Measurements from ENCODE around the gene CCDC80. TPM values are rescaled to one million over a fixed set of nuclear protein-coding genes. Genes with fewer than 3 reads are reported as not detected.
A peak's percentile ranks its signal among the peaks of the same experiment; 100 is the strongest.

CCDC80 gene
- polyA plus RNA-seq, 2 donors, result 3.3 to 6.2 TPM

- H3K9me3 ChIP-seq (ENCODE audit: control insufficient read depth in 2 of 2, insufficient read depth in 1 of 2, low read depth in 1 of 2, low read length in 1 of 2), result no peaks in the 10 kb centered on the region
- no peaks in the 10 kb centered on the region for H3K27me3 ChIP-seq (ENCODE audit: control insufficient read depth in 1 of 2, insufficient read depth in 2 of 2, low read length in 2 of 2)
- no peaks in the 10 kb centered on the region for H3K4me1 ChIP-seq (ENCODE audit: control insufficient read depth in 2 of 2, insufficient read depth in 2 of 2, low read length in 1 of 2)
- peak overlapping the region; percentile 98 to 100 for H3K27ac ChIP-seq (ENCODE audit: low read depth in 2 of 2, low read length in 1 of 2)
- H3K4me3 ChIP-seq (ENCODE audit: low read depth in 1 of 2, low read length in 2 of 2), result peak overlapping the region; percentile 82 to 99
- WGBS, 2 donors, result 0 to 1% methylated on average over 28 to 29 of the region's 29 CpGs
- peaks cover 0 to 3% of the 10 kb centered on the region in 2 donors for H3K36me3 ChIP-seq (ENCODE audit: control insufficient read depth in 2 of 2, insufficient read depth in 2 of 2, low read length in 1 of 2)
Measured at GRCh38 chr3:112561484-112561733, 79.5 kb downstream of the CCDC80 start.

GRCh38 chr3:112560721-112561483 lies 80.0 kb downstream of the CCDC80 start:
- H3K27ac ChIP-seq (ENCODE audit: low read depth in 2 of 2, low read length in 1 of 2), result peak overlapping the region; percentile 98 to 100
- WGBS, 2 donors, result 0 to 1% methylated on average over 29 of the region's 29 CpGs
- H3K4me3 ChIP-seq (ENCODE audit: low read depth in 1 of 2, low read length in 2 of 2), result peak overlapping the region; percentile 82 to 99
- H3K27me3 ChIP-seq (ENCODE audit: control insufficient read depth in 1 of 2, insufficient read depth in 2 of 2, low read length in 2 of 2), result no peaks in the 10 kb centered on the region
- no peaks in the 10 kb centered on the region for H3K4me1 ChIP-seq (ENCODE audit: control insufficient read depth in 2 of 2, insufficient read depth in 2 of 2, low read length in 1 of 2)
- H3K36me3 ChIP-seq (ENCODE audit: control insufficient read depth in 2 of 2, insufficient read depth in 2 of 2, low read length in 1 of 2), result peaks cover 0 to 3% of the 10 kb centered on the region in 2 donors
- no peaks in the 10 kb centered on the region for H3K9me3 ChIP-seq (ENCODE audit: control insufficient read depth in 2 of 2, insufficient read depth in 1 of 2, low read depth in 1 of 2, low read length in 1 of 2)

- H3K4me3 ChIP-seq (ENCODE audit: low read depth in 1 of 2, low read length in 2 of 2), result peak overlapping the region in 1 of 2 donors; percentile 82
- no peaks in the 10 kb centered on the region for H3K4me1 ChIP-seq (ENCODE audit: control insufficient read depth in 2 of 2, insufficient read depth in 2 of 2, low read length in 1 of 2)
Measured at GRCh38 chr3:112560307-112560706, 80.6 kb downstream of the CCDC80 start.

GRCh38 chr3:112557976-112558375 lies 83.0 kb downstream of the CCDC80 start:
- Histone ChIP-seq H3K4me3 (ENCODE audit: low read depth in 1 of 2, low read length in 2 of 2) (no peak overlapping the region), H3K27me3 (ENCODE audit: control insufficient read depth in 1 of 2, insufficient read depth in 2 of 2, low read length in 2 of 2) (no peaks in the 10 kb centered on the region), H3K27ac (ENCODE audit: low read depth in 2 of 2, low read length in 1 of 2) (no peak overlapping the region), H3K4me1 (ENCODE audit: control insufficient read depth in 2 of 2, insufficient read depth in 2 of 2, low read length in 1 of 2) (no peaks in the 10 kb centered on the region), H3K9me3 (ENCODE audit: control insufficient read depth in 2 of 2, insufficient read depth in 1 of 2, low read depth in 1 of 2, low read length in 1 of 2) (no peaks in the 10 kb centered on the region), H3K36me3 (ENCODE audit: control insufficient read depth in 2 of 2, insufficient read depth in 2 of 2, low read length in 1 of 2) (peaks cover 0 to 3% of the 10 kb centered on the region in 2 donors)
- 75 to 92% methylated on average over 1 of the region's 1 CpG for WGBS, 2 donors

More at GRCh38 chr3:112560307-112560706, 80.6 kb downstream of the CCDC80 start:
- H3K27me3 ChIP-seq (ENCODE audit: control insufficient read depth in 1 of 2, insufficient read depth in 2 of 2, low read length in 2 of 2), result no peaks in the 10 kb centered on the region
- peaks cover 0 to 3% of the 10 kb centered on the region in 2 donors for H3K36me3 ChIP-seq (ENCODE audit: control insufficient read depth in 2 of 2, insufficient read depth in 2 of 2, low read length in 1 of 2)
- H3K9me3 ChIP-seq (ENCODE audit: control insufficient read depth in 2 of 2, insufficient read depth in 1 of 2, low read depth in 1 of 2, low read length in 1 of 2), result no peaks in the 10 kb centered on the region
- WGBS, 2 donors, result 15 to 23% methylated on average over 2 of the region's 2 CpGs
- no peak overlapping the region for H3K27ac ChIP-seq (ENCODE audit: low read depth in 2 of 2, low read length in 1 of 2)

GRCh38 chr3:112555535-112556170 lies 85.3 kb downstream of the CCDC80 start:
- no peaks in the 10 kb centered on the region for H3K9me3 ChIP-seq (ENCODE audit: control insufficient read depth in 2 of 2, insufficient read depth in 1 of 2, low read depth in 1 of 2, low read length in 1 of 2)
- no peaks in the 10 kb centered on the region for H3K4me1 ChIP-seq (ENCODE audit: control insufficient read depth in 2 of 2, insufficient read depth in 2 of 2, low read length in 1 of 2)
- no peak overlapping the region for H3K4me3 ChIP-seq (ENCODE audit: low read depth in 1 of 2, low read length in 2 of 2)
- H3K27ac ChIP-seq (ENCODE audit: low read depth in 2 of 2, low read length in 1 of 2), result no peak overlapping the region
- WGBS, 2 donors, result 77 to 80% methylated on average over 1 of the region's 1 CpG
- H3K27me3 ChIP-seq (ENCODE audit: control insufficient read depth in 1 of 2, insufficient read depth in 2 of 2, low read length in 2 of 2), result no peaks in the 10 kb centered on the region
- H3K36me3 ChIP-seq (ENCODE audit: control insufficient read depth in 2 of 2, insufficient read depth in 2 of 2, low read length in 1 of 2), result peaks cover 0 to 3% of the 10 kb centered on the region in 2 donors

- H3K27me3 ChIP-seq (ENCODE audit: control insufficient read depth in 1 of 2, insufficient read depth in 2 of 2, low read length in 2 of 2), result no peaks in the 10 kb centered on the region
- no peak overlapping the region for H3K27ac ChIP-seq (ENCODE audit: low read depth in 2 of 2, low read length in 1 of 2)
- no peaks in the 10 kb centered on the region for H3K4me1 ChIP-seq (ENCODE audit: control insufficient read depth in 2 of 2, insufficient read depth in 2 of 2, low read length in 1 of 2)
- H3K36me3 ChIP-seq (ENCODE audit: control insufficient read depth in 2 of 2, insufficient read depth in 2 of 2, low read length in 1 of 2), result peaks cover 0 to 3% of the 10 kb centered on the region in 2 donors
- H3K9me3 ChIP-seq (ENCODE audit: control insufficient read depth in 2 of 2, insufficient read depth in 1 of 2, low read depth in 1 of 2, low read length in 1 of 2), result no peaks in the 10 kb centered on the region
- 28 to 38% methylated on average over 1 of the region's 1 CpG for WGBS, 2 donors
- no peak overlapping the region for H3K4me3 ChIP-seq (ENCODE audit: low read depth in 1 of 2, low read length in 2 of 2)
Measured at GRCh38 chr3:112550859-112551258, 90.1 kb downstream of the CCDC80 start.

Other genes starting within 250 kb of the CCDC80 start
- gene BTLA, start 141.7 kb downstream of the CCDC80 start, polyA plus RNA-seq, result under 1 TPM; 0.07 to 0.22 TPM
- 10 to 100 TPM; 13.6 to 43.0 TPM for gene ATG3, start 79.2 kb downstream of the CCDC80 start, polyA plus RNA-seq
- gene SLC35A5, start 79.1 kb downstream of the CCDC80 start, polyA plus RNA-seq, result 1 to 10 TPM; 7.0 to 9.0 TPM
- not detected for gene CD200R1L, start 205.7 kb upstream of the CCDC80 start, polyA plus RNA-seq